GM18951 (cell line): ENCODE data around the gene GMDS.

Source experiments
- POLR2A ChIP-seq: IDR thresholded peaks from 4 replicates; pipeline ENCODE4 v1.6.1; 2011; ENCODE audit warnings: mild to moderate bottlenecking; ENCODE audit not compliant: insufficient read length, insufficient read depth; ENCODE audit errors: extremely low read depth
- in situ Hi-C: fragments of 300-500 bp; cut with MboI; formaldehyde crosslinking; loops from one replicate; pipeline ENCODE4 v1.12.0; 2022; ENCODE audit warnings: low sequenced_read_pairs, mixed read lengths, inconsistent platforms; ENCODE audit not compliant: unreplicated experiment

Gene GMDS

GRCh38 chr6:1962201-1962600 lies 283.2 kb downstream of the GMDS start:
- in situ Hi-C loops = no loop called here
- no peak for TF ChIP-seq POLR2A

- no peak for TF ChIP-seq POLR2A
- in situ Hi-C loops = no loop called here
Observed at GRCh38 chr6:1960486-1961142, 284.8 kb downstream of the GMDS start.

GRCh38 chr6:1958257-1958656 lies 287.1 kb downstream of the GMDS start:
- in situ Hi-C loops = no loop called here
- TF ChIP-seq POLR2A = no peak

GRCh38 chr6:1957746-1958145 lies 287.7 kb downstream of the GMDS start:
- in situ Hi-C loops = no loop called here
- TF ChIP-seq POLR2A = no peak

GRCh38 chr6:1952740-1953360 lies 292.6 kb downstream of the GMDS start:
- no peak for TF ChIP-seq POLR2A
- in situ Hi-C loops = no loop called here

- TF ChIP-seq POLR2A = no peak
- in situ Hi-C loops = no loop called here
Observed at GRCh38 chr6:1950631-1951030, 294.8 kb downstream of the GMDS start.

- in situ Hi-C loops = no loop called here
- no peak for TF ChIP-seq POLR2A
Observed at GRCh38 chr6:1949538-1949937, 295.9 kb downstream of the GMDS start.

- in situ Hi-C loops = no loop called here
- TF ChIP-seq POLR2A = no peak
Observed at GRCh38 chr6:1947922-1948321, 297.5 kb downstream of the GMDS start.

DNA sequence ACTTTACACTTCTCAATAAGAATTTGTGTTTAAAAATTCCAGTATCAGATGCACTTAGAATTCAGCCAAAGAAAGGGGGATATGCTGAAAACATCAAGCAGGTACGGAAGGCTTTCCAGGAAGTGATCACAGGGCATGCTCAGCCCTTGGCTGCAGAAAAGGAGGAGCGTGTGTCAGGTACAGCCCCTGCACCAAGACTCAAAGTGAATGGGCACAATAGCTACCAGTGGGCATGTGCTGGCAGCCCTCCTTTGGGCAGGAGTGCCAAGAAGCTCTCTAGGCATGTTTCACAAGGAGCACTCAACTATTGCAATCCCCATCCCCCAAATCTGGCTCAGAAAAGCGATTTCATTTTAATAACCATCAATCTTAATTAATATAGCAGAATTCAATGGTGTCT lies 298.8 kb downstream of the GMDS start:
- in situ Hi-C loops = no loop called here
- TF ChIP-seq POLR2A = no peak

- no peak for TF ChIP-seq POLR2A
Observed at GRCh38 chr6:1945235-1945832, 300.1 kb downstream of the GMDS start.

GRCh38 chr6:1942834-1943233 lies 302.6 kb downstream of the GMDS start:
- TF ChIP-seq POLR2A = no peak
- in situ Hi-C loops = no loop called here

More at GRCh38 chr6:1945235-1945832, 300.1 kb downstream of the GMDS start:
- in situ Hi-C loops = no loop called here

GRCh38 chr6:1941534-1941933 lies 303.9 kb downstream of the GMDS start:
- TF ChIP-seq POLR2A = no peak
- in situ Hi-C loops = no loop called here

DNA sequence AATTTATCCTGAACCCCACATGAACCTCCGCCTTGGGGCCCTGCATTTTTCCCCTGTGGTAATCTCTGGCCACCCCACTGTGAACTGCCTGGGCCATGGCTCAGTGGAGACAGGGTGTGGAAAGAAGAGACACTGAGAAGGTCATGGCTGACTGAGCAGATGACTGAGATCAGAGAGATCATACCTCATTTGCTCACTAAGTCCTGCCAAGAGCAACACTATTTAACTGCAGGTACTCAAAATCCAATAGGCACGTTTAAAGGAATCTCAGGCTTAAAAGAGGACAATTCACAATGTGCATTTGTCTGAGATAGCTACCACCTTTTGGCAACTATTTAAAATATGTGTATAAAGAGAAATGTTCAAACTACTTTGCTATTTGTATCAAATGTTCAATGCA lies 305.0 kb downstream of the GMDS start:
- in situ Hi-C loops = no loop called here
- TF ChIP-seq POLR2A = no peak

- in situ Hi-C loops = no loop called here
Observed at GRCh38 chr6:1933292-1933691, 312.1 kb downstream of the GMDS start.

More at GRCh38 chr6:1933292-1933691, 312.1 kb downstream of the GMDS start:
- TF ChIP-seq POLR2A = no peak
